HG03095 (cell line): ENCODE results near the gene AP3D1.
"Not testable (repeated sequence)": the region's sequence is repeated elsewhere in the genome, so short reads cannot be mapped to it uniquely, and the experiment has no call there.

Source experiments
- ATAC-seq: cut with Tn5 transposase; IDR thresholded peaks from one replicate; pipeline ENCODE4 v1.9.1; 2021; ENCODE audit warnings: moderate library complexity; ENCODE audit not compliant: unreplicated experiment

The AP3D1 gene

DNA sequence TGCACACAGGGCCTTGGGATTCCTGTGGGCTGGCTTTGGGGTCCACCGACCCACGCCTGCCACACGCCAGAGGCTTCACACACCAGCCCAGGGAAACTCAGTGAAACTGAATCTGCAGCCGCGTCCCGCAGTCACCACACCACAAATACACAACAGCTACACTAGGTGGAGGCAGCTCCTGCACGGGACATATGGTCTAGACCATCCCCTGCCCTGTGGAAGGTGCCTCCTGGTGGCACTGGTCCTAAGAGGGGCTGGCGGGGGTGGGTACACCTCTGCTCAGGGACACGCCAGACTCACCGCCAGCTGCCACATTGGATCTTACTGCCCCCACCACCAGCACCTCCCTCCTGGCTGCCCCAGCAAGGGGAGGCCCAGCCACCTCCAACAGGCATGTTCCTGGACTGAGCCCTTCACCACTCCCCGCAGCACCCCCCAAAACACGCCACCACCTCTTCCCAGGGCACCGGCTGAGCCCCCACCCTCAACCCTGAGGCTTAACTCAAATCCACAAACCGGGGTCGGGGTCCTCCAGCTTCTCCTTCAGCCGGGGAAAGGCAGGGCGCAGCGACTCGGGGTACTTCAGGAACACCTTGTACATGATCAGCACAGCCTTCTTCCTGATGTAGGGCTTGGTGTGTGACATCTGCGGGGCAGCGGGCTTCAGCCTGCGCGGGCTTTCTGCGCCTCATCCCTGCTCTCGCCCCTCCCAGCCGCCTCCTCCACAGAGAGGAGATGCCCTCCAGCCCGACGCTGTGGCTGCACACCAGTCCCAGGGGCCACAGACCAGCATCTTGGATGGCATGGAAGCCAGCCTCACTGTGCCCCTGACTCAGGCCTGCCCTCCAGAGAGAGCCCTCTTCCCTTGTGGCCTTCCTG is 21.2 kb downstream of the AP3D1 start:
- ATAC-seq = no peak

GRCh38 chr19:2129486-2129885 is 21.9 kb downstream of the AP3D1 start:
- ATAC-seq = no peak

DNA sequence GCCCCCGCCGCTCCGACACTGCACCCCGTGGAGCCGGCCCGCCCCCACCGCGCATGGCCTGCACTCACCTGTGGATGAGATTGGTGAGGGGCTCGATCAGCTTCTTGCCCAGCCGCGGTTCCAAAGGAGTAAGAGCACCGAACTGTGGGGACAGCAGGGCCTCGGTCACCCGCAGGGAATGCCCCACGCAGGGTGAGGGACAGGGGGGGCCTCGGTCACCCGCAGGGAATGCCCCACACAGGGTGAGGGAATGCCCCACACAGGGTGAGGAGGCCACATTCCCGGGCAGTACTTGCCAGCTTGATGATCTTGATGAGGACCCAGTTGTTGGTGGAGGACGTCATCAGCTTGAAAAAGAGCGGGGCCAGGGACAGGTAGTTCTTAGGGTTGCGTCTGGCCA is 22.3 kb downstream of the AP3D1 start:
- ATAC-seq = no peak

- not testable (repeated sequence) for ATAC-seq
Observed at GRCh38 chr19:2128252-2128651, 23.1 kb downstream of the AP3D1 start.

DNA sequence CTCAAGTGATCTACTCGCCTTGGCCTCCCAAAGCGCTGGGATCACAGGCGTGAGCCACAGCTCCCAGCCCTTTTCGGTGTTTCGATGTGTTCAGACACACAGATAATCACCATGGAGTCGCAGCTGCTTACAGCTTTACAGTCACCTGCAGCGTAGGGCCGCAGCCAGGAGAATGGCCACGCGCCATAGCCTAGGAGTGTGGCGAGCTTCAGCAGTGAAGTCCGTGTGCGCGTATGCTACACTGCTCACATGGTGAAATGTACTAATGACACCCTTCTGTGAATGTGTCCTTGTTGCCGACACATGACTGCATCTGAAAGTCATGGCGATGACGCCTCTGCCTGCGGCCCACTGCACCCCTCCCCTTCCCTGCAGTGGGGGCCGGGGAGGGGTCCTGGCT is 23.6 kb downstream of the AP3D1 start:
- ATAC-seq = no peak

- ATAC-seq = no peak
Observed at GRCh38 chr19:2126879-2127518, 24.4 kb downstream of the AP3D1 start.

DNA sequence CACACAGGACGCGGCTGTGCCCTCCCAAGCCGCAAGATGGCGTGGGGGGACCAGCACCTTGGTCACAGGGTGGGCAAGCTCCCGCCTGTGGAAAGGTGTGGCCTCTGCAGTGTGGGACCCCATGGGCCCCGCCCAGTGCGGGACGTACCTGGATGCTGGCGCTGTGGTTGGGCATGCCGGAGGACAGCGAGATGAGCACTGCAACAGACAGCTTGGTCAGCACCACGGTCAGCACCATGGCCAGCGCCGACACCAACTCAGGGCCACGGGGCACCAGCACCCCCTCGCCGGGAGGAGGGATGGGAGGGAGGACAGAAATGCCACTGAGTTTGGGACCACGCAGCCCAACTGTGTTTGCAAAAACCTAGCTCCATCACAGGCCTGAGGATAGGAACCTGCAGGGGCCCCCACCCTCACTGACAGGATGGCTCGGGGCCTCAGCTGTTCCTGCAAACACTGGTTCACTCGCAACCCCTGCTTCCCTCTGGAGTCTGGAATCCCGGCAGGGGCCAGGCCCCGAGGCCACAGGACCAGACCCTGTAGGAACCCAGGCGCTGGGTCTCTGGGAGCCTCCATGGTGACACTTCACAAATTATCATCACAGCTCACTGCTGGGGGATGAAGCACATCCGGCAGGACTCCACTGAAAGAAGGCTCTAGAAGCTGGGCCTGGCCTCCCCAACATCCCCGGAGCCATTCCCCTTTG is 27.5 kb downstream of the AP3D1 start:
- no peak for ATAC-seq

GRCh38 chr19:2122982-2123381 is 28.4 kb downstream of the AP3D1 start:
- no peak for ATAC-seq

- ATAC-seq = no peak
Observed at GRCh38 chr19:2122251-2122650, 29.1 kb downstream of the AP3D1 start.

DNA sequence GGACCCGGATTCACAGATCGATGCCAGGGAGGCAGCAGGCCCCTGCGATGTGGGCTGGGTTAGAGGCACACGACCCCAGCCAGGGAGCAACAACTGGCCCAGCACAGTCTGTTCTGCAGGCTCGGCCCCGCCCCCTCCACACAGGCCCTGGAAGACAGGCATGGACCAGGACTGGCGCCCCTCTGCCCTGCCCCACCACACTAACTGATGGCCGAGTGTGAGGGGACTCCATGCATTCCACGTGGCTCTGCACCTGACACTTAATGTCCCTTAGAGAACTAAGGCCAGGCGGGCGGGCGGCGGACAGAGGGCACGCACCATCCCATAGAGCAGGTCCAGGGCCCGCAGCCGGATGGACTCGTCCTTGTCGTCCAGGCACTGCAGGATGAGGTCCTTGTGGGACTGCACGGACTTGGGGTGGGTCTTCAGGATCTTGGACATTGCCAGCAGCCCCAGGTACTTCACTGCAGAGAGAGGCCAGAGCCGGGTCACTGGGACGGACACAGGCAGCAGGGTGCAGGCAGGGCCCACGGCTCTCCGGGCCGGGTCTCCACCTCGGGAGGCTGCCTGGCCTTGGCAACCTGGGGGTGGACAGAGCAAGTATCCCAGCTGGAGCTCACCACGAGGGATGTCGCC is 29.8 kb downstream of the AP3D1 start:
- ATAC-seq = no peak

GRCh38 chr19:2120821-2121220 is 30.5 kb downstream of the AP3D1 start:
- ATAC-seq = no peak

DNA sequence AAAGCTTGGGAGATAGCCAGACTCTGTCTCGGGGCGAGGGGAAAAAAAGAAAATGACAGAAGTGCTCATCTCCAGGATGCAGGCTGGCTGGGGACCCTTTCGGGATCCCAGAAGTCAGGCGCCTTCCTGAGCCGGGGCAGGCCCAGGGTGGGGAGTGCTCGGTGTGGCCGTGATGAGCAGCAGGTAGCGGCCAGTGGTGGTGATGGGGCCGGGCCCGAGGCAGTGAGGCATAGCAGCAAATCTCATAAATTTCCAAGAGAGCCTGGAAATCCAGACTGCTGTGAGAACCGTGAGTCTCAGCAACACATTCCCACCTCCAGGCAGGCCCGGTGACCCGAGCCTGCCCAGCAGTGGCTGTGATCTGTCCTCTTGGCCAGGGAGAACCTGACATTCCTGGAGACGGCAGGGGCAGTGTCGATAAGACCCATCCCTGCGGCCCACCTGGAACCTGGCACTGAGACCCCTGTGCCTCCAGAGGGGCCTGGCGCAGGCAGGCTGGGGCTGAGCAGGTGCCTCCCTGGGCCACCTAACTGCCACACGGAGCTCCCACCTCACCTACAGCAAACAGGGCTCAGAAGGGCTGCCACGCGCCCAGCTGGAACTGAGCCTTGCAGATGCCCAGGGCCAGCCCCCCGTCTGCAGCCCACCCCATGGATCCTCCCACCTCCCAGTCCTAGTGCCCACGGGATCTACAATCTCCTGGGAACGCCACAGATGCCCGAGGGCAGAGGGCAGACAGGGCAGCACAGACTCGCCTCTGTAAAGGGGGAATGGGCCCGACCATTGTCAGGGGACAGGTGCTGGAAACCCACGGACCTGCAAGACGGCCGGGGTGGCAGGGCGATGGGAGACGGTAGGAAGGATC is 31.2 kb downstream of the AP3D1 start:
- ATAC-seq = no peak

GRCh38 chr19:2118438-2118837 is 32.9 kb downstream of the AP3D1 start:
- ATAC-seq = no peak

- no peak for ATAC-seq
Observed at GRCh38 chr19:2117215-2117960, 34.0 kb downstream of the AP3D1 start.

DNA sequence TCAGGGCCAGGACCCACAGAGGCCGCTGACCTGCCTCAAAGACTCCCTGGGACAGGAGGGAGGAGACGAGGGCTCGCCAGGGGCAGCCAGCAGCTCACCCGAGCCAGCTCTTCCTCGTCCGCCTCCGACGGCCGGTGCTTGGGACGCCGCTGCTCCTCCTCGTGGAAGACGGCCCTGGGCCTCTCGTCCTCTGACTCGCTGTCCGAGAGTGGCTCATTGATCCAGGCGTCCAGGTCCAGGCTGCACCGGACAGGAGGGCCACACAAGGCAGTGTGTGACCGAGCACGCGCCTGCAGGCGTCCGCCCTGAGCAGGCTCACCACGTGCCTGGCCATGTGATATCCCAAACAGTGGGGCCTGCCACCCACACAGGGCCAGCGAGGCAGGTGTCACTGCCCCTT is 34.9 kb downstream of the AP3D1 start:
- ATAC-seq = no peak

DNA sequence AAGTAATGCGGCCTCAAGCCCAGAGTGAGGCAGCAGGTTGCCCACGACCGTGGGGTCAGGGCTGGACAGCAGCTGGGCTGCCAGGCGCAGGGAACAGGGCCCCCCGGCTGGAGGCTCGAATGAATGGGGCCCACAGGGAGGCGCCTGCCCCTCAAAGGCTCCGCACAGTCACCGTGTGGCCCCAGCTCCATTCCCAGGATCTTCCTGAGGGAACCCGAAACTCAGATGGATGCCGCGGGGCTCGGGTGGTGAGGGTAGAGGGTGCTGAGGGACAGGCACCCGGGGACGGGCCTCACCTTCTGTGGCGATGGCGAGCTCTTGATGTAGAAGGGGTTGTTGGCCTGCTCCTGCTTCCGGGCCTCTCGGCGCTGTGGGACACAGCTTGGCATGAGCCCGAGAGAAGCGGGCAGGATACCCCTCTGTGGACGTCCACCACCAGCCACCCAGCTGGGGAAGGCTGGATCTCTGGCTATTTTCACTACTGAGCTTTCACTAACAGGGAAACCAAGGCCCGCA is 35.4 kb downstream of the AP3D1 start:
- ATAC-seq = no peak

DNA sequence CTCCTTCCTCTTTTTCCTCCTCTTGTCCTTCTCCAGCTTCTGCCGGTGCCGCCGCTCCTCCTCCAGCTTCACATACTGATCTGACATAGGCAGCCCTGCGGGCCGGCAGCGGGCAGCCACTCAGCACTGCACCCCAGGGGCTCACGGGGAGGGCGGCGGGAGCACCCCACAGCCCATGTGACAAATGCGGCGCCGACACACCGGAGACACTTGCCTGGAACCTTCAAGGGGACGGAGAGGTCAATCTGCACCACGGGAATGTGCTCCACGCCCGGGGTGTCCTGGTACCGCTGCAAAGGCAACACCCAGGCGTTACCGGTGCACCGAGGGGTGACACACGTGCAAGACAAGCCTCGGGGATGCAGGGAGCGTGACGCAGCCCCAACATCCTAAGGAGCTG is 36.0 kb downstream of the AP3D1 start:
- no peak for ATAC-seq

DNA sequence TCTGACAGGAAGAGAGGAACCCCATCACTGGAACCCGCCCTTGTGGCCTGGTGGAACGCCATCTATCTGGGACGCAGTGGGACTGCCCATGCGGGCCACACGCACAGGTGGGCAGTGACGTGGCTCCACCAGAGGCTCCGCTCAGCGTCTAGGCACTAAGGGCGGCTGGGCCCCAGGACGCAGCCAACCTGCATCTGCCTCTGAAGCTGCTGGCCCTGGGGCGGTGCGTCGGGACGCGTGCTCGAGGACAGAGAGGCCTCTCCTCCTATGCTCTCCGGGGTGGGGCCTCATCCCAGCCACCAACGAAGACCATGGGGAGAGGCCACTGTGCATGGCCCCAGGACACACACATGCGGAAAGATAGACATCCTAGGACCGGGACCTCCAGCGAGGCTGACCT is 36.5 kb downstream of the AP3D1 start:
- no peak for ATAC-seq

GRCh38 chr19:2114218-2114617 is 37.1 kb downstream of the AP3D1 start:
- no peak for ATAC-seq
